Measurements from ENCODE around the gene SCN2A. TPM values are rescaled to one million over a fixed set of nuclear protein-coding genes. Genes with fewer than 3 reads are reported as not detected.

The SCN2A gene
- total RNA-seq, 1 experiment from 2014 or later = 0.39 TPM

DNA sequence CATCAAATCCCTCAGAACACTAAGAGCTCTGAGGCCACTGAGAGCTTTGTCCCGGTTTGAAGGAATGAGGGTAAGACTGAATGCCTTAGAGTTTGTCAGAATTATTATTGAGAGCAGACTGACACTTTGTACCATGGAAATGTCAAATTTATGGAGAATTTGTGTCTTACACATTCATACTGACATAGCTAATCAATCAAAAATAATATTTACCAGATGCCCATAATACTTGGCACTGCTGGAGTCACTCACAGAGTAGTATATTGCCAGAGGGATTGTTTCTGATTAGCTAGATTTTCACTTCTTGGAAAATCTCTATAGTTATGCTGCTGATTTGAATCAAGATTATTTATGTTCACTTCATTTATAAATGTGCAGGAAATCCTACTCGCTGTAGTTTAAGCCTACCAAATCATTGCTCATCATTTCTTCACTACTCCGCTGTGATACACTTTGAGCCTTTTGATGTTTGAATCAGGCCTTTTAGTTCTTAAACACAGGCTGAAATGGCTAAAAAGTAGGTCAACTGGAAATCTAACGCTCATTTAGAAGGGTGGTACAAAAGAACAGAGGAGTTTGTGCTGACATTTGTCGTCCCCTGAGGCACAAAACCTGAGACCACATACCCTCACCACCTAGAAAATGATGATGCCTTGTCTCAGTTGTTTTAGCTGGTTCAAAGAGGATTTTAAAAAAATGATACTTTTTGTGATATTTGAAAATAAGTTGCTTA is 134.2 kb downstream of the SCN2A start:
- no peak for TF ChIP-seq JAZF1 (CRISPR knock-in tag; IDR thresholded peaks at IDR 0.05)
- TF ChIP-seq ZNF423 (CRISPR knock-in tag; IDR thresholded peaks at IDR 0.05) = no peak
- no peak for TF ChIP-seq OVOL2 (CRISPR knock-in tag; IDR thresholded peaks at IDR 0.05; ENCODE audit: borderline replicate concordance)
- DNase-seq (ENCODE audit: low spot score) = no peak
- no peaks in the 10 kb centered on the region for H3K36me3 Mint-ChIP-seq
- ChIA-PET CTCF (interaction anchor here (0.8 to 1.9 kb wide), 6 partner anchors 27 to 501 kb away, joined by 3 to 5 read pairs (median 4); partner anchors contain the start of gene SCN3A), POLR2A (no interaction called here)
- peaks cover 54% of the 10 kb centered on the region for H3K4me1 Mint-ChIP-seq
- H3K9me3 Mint-ChIP-seq = no peaks in the 10 kb centered on the region
- H3K4me3 Mint-ChIP-seq = no peak overlapping the region
- H3K27ac Mint-ChIP-seq = peak overlapping the region; percentile 37; the same call in 1 of the 2 replicates
- ATAC-seq = peak; percentile 46
- H3K27me3 Mint-ChIP-seq (ENCODE audit: low read depth) = no peaks in the 10 kb centered on the region

DNA sequence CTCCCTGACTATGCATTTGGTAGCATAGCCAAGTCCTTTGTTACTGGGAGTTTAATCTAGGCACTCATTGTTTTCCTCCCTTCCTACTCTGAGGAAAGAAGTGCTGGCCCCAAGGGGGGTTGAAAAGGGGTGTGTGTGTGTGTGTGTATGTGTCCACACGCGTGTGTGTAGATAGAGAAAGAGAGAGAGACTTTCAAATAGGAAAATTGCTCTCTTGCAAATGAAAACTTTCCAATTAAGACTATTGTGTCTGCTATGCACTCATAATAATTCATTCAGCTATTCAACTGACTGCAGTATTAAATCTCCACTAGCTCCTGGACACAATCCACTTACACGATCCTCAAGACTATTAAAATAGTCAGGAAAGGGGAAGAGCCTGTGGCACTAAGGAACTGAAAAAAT is 137.4 kb downstream of the SCN2A start:
- peak overlapping the region; percentile 27; the same call in 1 of the 2 replicates for H3K27ac Mint-ChIP-seq
- ATAC-seq = no peak
- no peaks in the 10 kb centered on the region for H3K9me3 Mint-ChIP-seq
- POLR2A ChIA-PET = no interaction called here
- peaks cover 30% of the 10 kb centered on the region for H3K4me1 Mint-ChIP-seq
- TF ChIP-seq, protein P1, sequence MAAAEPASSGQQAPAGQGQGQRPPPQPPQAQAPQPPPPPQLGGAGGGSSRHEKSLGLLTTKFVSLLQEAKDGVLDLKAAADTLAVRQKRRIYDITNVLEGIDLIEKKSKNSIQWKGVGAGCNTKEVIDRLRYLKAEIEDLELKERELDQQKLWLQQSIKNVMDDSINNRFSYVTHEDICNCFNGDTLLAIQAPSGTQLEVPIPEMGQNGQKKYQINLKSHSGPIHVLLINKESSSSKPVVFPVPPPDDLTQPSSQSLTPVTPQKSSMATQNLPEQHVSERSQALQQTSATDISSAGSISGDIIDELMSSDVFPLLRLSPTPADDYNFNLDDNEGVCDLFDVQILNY (CRISPR knock-in tag; IDR thresholded peaks at IDR 0.05) = no peak
- TF ChIP-seq NFATC4 (CRISPR knock-in tag; IDR thresholded peaks at IDR 0.05) (no peak), FOXP1 (CRISPR knock-in tag; IDR thresholded peaks at IDR 0.05; ENCODE audit: borderline replicate concordance) (no peak), ESRRA (CRISPR knock-in tag; IDR thresholded peaks at IDR 0.05; ENCODE audit: borderline replicate concordance) (no peak), ZNF396 (CRISPR knock-in tag; IDR thresholded peaks at IDR 0.05; ENCODE audit: borderline replicate concordance) (no peak), ZNF317 (CRISPR knock-in tag; IDR thresholded peaks at IDR 0.05; ENCODE audit: borderline replicate concordance, low read depth) (no peak), ZNF232 (CRISPR knock-in tag; IDR thresholded peaks at IDR 0.05) (no peak), NR2C2 (CRISPR knock-in tag; IDR thresholded peaks at IDR 0.05) (no peak), TEAD1 (CRISPR knock-in tag; IDR thresholded peaks at IDR 0.05) (no peak), IRF2 (CRISPR knock-in tag; IDR thresholded peaks at IDR 0.05; ENCODE audit: borderline replicate concordance, low read depth) (no peak), CREM (CRISPR knock-in tag; IDR thresholded peaks at IDR 0.05) (no peak), ELF4 (CRISPR knock-in tag; IDR thresholded peaks at IDR 0.05; ENCODE audit: low read depth) (no peak), OVOL2 (CRISPR knock-in tag; IDR thresholded peaks at IDR 0.05; ENCODE audit: borderline replicate concordance) (no peak), ZNF423 (CRISPR knock-in tag; IDR thresholded peaks at IDR 0.05) (no peak)
- TF ChIP-seq, protein P2, sequence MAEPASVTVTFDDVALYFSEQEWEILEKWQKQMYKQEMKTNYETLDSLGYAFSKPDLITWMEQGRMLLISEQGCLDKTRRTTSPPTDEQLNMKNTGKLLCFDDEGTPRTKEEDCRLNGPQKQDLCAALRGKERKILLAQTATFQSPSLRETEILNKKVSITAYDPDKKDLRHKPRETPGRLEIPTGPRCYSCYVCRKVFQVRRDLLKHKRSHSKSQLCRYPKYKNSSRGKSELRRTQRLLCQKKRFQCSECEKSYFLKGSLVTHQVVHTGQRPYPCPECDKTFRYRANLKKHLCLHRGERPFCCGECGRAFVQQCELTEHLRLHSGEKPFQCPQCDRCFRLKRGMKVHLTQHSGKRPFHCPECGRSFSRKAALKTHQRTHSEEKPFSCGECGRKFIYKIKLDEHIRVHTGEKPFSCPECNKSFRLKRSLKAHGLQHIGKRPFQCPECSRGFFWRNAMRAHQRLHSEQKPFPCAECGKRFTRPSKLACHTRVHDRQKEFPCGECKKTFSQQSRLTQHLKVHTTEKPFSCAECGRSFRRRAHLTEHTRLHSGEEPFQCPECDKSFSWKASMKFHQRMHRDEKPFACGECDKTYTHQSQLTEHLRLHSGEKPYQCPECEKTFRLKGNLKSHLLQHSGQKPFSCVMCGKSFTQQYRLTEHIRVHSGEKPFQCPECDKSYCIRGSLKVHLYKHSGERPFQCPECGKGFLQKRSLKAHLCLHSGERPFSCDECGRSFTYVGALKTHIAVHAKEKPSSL (CRISPR knock-in tag; conservative IDR thresholded peaks at IDR 0.05) = no peak
- TF ChIP-seq, protein P3, sequence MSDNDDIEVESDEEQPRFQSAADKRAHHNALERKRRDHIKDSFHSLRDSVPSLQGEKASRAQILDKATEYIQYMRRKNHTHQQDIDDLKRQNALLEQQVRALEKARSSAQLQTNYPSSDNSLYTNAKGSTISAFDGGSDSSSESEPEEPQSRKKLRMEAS (CRISPR knock-in tag; IDR thresholded peaks at IDR 0.05) = no peak
- TF ChIP-seq, protein P4, sequence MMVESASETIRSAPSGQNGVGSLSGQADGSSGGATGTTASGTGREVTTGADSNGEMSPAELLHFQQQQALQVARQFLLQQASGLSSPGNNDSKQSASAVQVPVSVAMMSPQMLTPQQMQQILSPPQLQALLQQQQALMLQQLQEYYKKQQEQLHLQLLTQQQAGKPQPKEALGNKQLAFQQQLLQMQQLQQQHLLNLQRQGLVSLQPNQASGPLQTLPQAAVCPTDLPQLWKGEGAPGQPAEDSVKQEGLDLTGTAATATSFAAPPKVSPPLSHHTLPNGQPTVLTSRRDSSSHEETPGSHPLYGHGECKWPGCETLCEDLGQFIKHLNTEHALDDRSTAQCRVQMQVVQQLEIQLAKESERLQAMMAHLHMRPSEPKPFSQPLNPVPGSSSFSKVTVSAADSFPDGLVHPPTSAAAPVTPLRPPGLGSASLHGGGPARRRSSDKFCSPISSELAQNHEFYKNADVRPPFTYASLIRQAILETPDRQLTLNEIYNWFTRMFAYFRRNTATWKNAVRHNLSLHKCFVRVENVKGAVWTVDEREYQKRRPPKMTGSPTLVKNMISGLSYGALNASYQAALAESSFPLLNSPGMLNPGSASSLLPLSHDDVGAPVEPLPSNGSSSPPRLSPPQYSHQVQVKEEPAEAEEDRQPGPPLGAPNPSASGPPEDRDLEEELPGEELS (CRISPR knock-in tag; IDR thresholded peaks at IDR 0.05) = no peak
- TF ChIP-seq, protein P5, sequence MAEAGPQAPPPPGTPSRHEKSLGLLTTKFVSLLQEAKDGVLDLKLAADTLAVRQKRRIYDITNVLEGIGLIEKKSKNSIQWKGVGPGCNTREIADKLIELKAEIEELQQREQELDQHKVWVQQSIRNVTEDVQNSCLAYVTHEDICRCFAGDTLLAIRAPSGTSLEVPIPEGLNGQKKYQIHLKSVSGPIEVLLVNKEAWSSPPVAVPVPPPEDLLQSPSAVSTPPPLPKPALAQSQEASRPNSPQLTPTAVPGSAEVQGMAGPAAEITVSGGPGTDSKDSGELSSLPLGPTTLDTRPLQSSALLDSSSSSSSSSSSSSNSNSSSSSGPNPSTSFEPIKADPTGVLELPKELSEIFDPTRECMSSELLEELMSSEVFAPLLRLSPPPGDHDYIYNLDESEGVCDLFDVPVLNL (CRISPR knock-in tag; IDR thresholded peaks at IDR 0.05; ENCODE audit: borderline replicate concordance, low read depth) = no peak
- TF ChIP-seq, protein P6, sequence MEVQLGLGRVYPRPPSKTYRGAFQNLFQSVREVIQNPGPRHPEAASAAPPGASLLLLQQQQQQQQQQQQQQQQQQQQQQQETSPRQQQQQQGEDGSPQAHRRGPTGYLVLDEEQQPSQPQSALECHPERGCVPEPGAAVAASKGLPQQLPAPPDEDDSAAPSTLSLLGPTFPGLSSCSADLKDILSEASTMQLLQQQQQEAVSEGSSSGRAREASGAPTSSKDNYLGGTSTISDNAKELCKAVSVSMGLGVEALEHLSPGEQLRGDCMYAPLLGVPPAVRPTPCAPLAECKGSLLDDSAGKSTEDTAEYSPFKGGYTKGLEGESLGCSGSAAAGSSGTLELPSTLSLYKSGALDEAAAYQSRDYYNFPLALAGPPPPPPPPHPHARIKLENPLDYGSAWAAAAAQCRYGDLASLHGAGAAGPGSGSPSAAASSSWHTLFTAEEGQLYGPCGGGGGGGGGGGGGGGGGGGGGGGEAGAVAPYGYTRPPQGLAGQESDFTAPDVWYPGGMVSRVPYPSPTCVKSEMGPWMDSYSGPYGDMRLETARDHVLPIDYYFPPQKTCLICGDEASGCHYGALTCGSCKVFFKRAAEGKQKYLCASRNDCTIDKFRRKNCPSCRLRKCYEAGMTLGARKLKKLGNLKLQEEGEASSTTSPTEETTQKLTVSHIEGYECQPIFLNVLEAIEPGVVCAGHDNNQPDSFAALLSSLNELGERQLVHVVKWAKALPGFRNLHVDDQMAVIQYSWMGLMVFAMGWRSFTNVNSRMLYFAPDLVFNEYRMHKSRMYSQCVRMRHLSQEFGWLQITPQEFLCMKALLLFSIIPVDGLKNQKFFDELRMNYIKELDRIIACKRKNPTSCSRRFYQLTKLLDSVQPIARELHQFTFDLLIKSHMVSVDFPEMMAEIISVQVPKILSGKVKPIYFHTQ (CRISPR knock-in tag; IDR thresholded peaks at IDR 0.05) = no peak
- H3K4me3 Mint-ChIP-seq = no peak overlapping the region
- no peaks in the 10 kb centered on the region for H3K27me3 Mint-ChIP-seq (ENCODE audit: low read depth)
- DNase-seq (ENCODE audit: low spot score) = no peak
- CTCF ChIA-PET = no interaction called here
- no peaks in the 10 kb centered on the region for H3K36me3 Mint-ChIP-seq

All from WTC11 (cell line).